HG02798 (cell line): ENCODE data around the gene PIK3CB.
A peak's percentile ranks its signal among the peaks of the same experiment; 100 is the strongest.
"Not testable (repeated sequence)": the region's sequence is repeated elsewhere in the genome, so short reads cannot be mapped to it uniquely, and the experiment has no call there.

Experiments
- ATAC-seq: cut with Tn5 transposase; IDR thresholded peaks from one replicate; pipeline ENCODE4 v1.9.1; 2021; ENCODE audit warnings: mild to moderate bottlenecking; ENCODE audit not compliant: unreplicated experiment, poor library complexity

Gene PIK3CB

GRCh38 chr3:138638641-138639040, 196.1 kb downstream of the PIK3CB start:
- no peak for ATAC-seq

GRCh38 chr3:138629526-138629925, 205.2 kb downstream of the PIK3CB start:
- no peak for ATAC-seq

- ATAC-seq = no peak
Measured at GRCh38 chr3:138625707-138626365, 208.9 kb downstream of the PIK3CB start.

- no peak for ATAC-seq
Measured at GRCh38 chr3:138624518-138624917, 210.2 kb downstream of the PIK3CB start.

- no peak for ATAC-seq
Measured at GRCh38 chr3:138620431-138620830, 214.3 kb downstream of the PIK3CB start.

GRCh38 chr3:138615462-138615861, 219.3 kb downstream of the PIK3CB start:
- ATAC-seq = no peak

GRCh38 chr3:138609898-138610266, 224.8 kb downstream of the PIK3CB start:
- no peak for ATAC-seq

- ATAC-seq = peak; percentile 78
Measured at GRCh38 chr3:138608322-138609135, 226.2 kb downstream of the PIK3CB start, which contains the start of gene FAIM. Gene FAIM, plus strand, starts transcription at chr3:138608771. Its CDS starts 10,956 bp downstream, at chr3:138619727.

- not testable (repeated sequence) for ATAC-seq
Measured at GRCh38 chr3:138604106-138604595, 230.6 kb downstream of the PIK3CB start.
